ENCODE results near the gene COL23A1. TPM values are rescaled to one million over a fixed set of nuclear protein-coding genes. Genes with fewer than 3 reads are reported as not detected.
A peak's percentile ranks its signal among the peaks of the same experiment; 100 is the strongest.

COL23A1 gene
- polyA plus RNA-seq, 3 donors, result 0.11 to 0.21 TPM; not detected in 1

GRCh38 chr5:178227138-178227659 lies 363.0 kb downstream of the COL23A1 start:
- peaks cover 97% of the 10 kb centered on the region for H4K20me1 ChIP-seq (ENCODE audit: insufficient read depth, low read length)
- TF ChIP-seq CTCF (IDR thresholded peaks at IDR 0.05), result no peak
- peaks cover 14 to 24% of the 10 kb centered on the region in 2 donors for H3K4me1 ChIP-seq (ENCODE audit: control insufficient read depth in 1 of 2, insufficient read depth in 2 of 2, low read length in 2 of 2)
- peaks cover 75 to 92% of the 10 kb centered on the region in 2 donors for H3K36me3 Mint-ChIP-seq
- H3K27ac Mint-ChIP-seq, result peak overlapping the region in 4 of 7 donors; percentile 34 to 43 (median 38)
- peaks cover 49% of the 10 kb centered on the region for H3K79me2 ChIP-seq (ENCODE audit: insufficient read depth, low read length)
- 100% methylated on average over 2 of the region's 4 CpGs for WGBS (ENCODE audit: insufficient coverage)
- H3K9me3 Mint-ChIP-seq, result peaks cover 0 to 3% (median 0%) of the 10 kb centered on the region in 7 donors
- H2AFZ ChIP-seq (ENCODE audit: insufficient read depth, low read depth, low read length, poor library complexity, severe bottlenecking), result no peak overlapping the region
- peaks cover 69 to 91% of the 10 kb centered on the region in 2 donors for H3K36me3 ChIP-seq (replicated peaks in 1 of 2; ENCODE audit: control insufficient read depth in 1 of 2, insufficient read depth in 2 of 2, low read length in 2 of 2)
- no peaks in the 10 kb centered on the region for H3K9me3 ChIP-seq (replicated peaks in 1 of 2; ENCODE audit: control insufficient read depth in 1 of 2, insufficient read depth in 1 of 2, low read length in 2 of 2)
- no peaks in the 10 kb centered on the region for H3K27me3 ChIP-seq (ENCODE audit: control insufficient read depth in 2 of 2, insufficient read depth in 2 of 2, low read length in 2 of 2)
- no peak overlapping the region for H3K4me2 ChIP-seq (replicated peaks; ENCODE audit: extremely low read depth, low read length, poor library complexity, severe bottlenecking)
- no peak overlapping the region for H3K4me3 ChIP-seq (replicated peaks in 1 of 3; ENCODE audit: low read depth in 2 of 3, low read length in 3 of 3)
- peaks cover 34% of the 10 kb centered on the region for H3K4me1 Mint-ChIP-seq
- no peak overlapping the region for H3K9ac ChIP-seq (ENCODE audit: insufficient read depth, low read length, poor library complexity, severe bottlenecking)
- intact Hi-C loops (cut with micrococcal nuclease), result no loop called here
- no peak for DNase-seq
- no peak overlapping the region for H3K27ac ChIP-seq (ENCODE audit: low read depth in 1 of 2, low read length in 2 of 2)
- peaks cover 0 to 2% (median 0%) of the 10 kb centered on the region in 3 donors for H3K27me3 Mint-ChIP-seq (ENCODE audit: low read depth in 3 of 3)
- no peak overlapping the region for H3K4me3 Mint-ChIP-seq

GRCh38 chr5:178225174-178225573 lies 365.0 kb downstream of the COL23A1 start:
- Histone ChIP-seq H3K9ac (ENCODE audit: insufficient read depth, low read length, poor library complexity, severe bottlenecking) (no peak overlapping the region), H2AFZ (ENCODE audit: insufficient read depth, low read depth, low read length, poor library complexity, severe bottlenecking) (no peak overlapping the region), H3K9me3 (replicated peaks in 1 of 2; ENCODE audit: control insufficient read depth in 1 of 2, insufficient read depth in 1 of 2, low read length in 2 of 2) (no peaks in the 10 kb centered on the region), H3K27ac (ENCODE audit: low read depth in 1 of 2, low read length in 2 of 2) (no peak overlapping the region), H3K79me2 (ENCODE audit: insufficient read depth, low read length) (peaks cover 31% of the 10 kb centered on the region), H3K27me3 (ENCODE audit: control insufficient read depth in 2 of 2, insufficient read depth in 2 of 2, low read length in 2 of 2) (no peaks in the 10 kb centered on the region), H3K36me3 (replicated peaks in 1 of 2; ENCODE audit: control insufficient read depth in 1 of 2, insufficient read depth in 2 of 2, low read length in 2 of 2) (peaks cover 77 to 100% of the 10 kb centered on the region in 2 donors), H3K4me2 (replicated peaks; ENCODE audit: extremely low read depth, low read length, poor library complexity, severe bottlenecking) (no peak overlapping the region), H4K20me1 (ENCODE audit: insufficient read depth, low read length) (peaks cover 98% of the 10 kb centered on the region), H3K4me1 (ENCODE audit: control insufficient read depth in 1 of 2, insufficient read depth in 2 of 2, low read length in 2 of 2) (peaks cover 9 to 19% of the 10 kb centered on the region in 2 donors), H3K4me3 (replicated peaks in 1 of 3; ENCODE audit: low read depth in 2 of 3, low read length in 3 of 3) (no peak overlapping the region)
- Mint-ChIP-seq H3K27ac (no peak overlapping the region), H3K27me3 (ENCODE audit: low read depth in 3 of 3) (peaks cover 0 to 5% (median 0%) of the 10 kb centered on the region in 3 donors), H3K4me3 (no peak overlapping the region), H3K9me3 (peaks cover 0 to 3% (median 0%) of the 10 kb centered on the region in 7 donors), H3K4me1 (peaks cover 34% of the 10 kb centered on the region), H3K36me3 (peaks cover 80 to 95% of the 10 kb centered on the region in 2 donors)
- no peak for TF ChIP-seq CTCF (IDR thresholded peaks at IDR 0.05)
- DNase-seq, result no peak
- WGBS (ENCODE audit: insufficient coverage), result 96% methylated on average over 4 of the region's 6 CpGs
- intact Hi-C loops (cut with micrococcal nuclease), result no loop called here
